GM21381 (cell line): ENCODE data around the gene OR1E2.
"Not testable (repeated sequence)": the region's sequence is repeated elsewhere in the genome, so short reads cannot be mapped to it uniquely, and the experiment has no call there.

ENCODE experiments used
- ATAC-seq: cut with Tn5 transposase; IDR thresholded peaks from one replicate; pipeline ENCODE4 v1.9.1; 2021; ENCODE audit warnings: mild to moderate bottlenecking, moderate library complexity; ENCODE audit not compliant: unreplicated experiment

The OR1E2 gene, protein sequence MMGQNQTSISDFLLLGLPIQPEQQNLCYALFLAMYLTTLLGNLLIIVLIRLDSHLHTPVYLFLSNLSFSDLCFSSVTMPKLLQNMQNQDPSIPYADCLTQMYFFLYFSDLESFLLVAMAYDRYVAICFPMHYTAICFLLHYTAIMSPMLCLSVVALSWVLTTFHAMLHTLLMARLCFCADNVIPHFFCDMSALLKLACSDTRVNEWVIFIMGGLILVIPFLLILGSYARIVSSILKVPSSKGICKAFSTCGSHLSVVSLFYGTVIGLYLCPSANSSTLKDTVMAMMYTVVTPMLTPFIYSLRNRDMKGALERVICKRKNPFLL

DNA sequence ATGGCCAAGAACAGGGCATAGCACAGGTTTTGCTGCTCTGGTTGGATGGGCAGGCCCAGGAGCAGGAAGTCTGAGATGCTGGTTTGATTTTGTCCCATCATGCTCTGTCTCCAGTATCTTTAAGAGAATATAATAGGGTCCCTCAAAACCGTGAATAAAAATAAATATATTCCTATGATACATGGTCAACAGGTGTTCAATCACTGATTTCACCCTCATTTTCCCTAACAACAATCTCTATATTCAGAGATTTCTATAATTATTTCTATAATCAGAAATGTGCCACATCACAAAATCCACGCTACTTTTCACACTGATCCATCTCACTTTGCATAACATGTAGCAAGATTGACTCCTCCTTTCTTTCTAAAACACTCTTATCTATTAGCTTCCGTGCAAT, at the start of gene OR1E2:
Gene OR1E2, minus strand, starts transcription at position 101 of the 400 bp plus-strand sequence. Its CDS starts 0 bp downstream, at position 101.
- ATAC-seq: no peak

DNA sequence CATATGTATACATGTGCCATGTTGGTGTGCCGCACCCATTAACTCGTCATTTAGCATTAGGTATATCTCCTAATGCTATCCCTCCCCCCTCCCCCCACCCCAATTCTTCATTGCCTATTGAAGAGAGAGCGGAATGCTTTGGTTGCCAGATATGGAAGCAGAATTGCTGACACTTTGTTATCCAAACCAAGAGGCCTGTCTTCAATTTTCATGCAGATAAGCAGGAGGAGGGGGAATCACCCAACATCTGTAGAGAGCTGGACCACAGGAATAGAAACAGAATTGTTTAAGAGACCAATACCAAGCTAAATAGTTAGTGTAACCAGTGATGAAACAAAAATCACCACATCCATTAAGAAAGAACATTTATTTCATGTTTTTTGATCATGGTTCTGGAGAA, 49.2 kb upstream of the OR1E2 start:
- ATAC-seq: no peak

DNA sequence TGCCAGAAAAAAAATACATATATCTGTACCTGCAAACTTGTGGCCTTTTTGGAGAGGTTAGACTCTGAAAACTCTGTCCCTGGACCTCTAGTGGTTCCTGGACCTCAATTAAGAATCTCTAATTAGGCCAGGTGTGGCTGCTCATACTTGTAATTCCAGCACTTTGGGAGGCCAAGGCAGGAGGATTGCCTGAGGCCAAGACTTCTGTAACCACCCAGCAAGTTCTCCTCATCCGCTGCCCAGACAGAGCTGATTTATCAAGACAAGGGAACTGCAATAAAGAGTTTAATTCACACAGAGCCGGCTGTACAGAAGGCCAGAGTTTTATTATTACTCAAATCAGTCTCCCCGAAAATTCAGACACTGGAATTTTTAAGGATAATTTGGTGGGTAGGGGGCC, 46.3 kb upstream of the OR1E2 start:
- no peak for ATAC-seq

DNA sequence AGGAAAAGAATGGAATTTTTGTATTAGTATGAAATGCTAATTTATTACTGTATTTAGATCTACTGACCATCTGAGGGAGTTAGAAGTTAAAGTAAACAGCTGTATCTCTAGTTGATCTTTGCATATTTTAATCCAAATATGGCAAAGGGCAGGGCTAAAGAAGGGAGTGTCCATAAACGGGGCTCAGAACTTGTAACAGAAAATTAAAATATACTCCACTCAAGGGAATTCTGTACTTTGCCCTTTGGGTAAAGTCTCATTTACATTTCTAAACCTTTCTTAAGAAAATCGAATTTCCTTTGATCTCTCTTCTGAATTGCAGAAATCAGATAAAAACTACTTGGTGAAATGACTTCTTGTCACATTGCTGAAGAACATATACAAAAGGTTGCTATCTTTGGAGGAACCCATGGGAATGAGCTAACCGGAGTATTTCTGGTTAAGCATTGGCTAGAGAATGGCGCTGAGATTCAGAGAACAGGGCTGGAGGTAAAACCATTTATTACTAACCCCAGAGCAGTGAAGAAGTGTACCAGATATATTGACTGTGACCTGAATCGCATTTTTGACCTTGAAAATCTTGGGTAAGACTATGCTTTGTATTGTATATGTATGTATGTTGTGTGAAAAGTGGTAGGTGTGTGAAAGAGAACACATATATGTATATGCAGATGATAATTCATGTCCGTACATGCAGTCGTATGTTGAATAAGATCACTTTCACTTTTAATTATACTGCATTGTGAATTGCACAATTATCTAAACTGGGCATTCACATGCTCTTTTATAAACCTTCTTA, 42.4 kb upstream of the OR1E2 start, which contains the start of gene ASPA:
Gene ASPA, plus strand, starts transcription at position 186 of the 799 bp plus-strand sequence. Its CDS starts 163 bp downstream, at position 349.
- ATAC-seq: no peak

DNA sequence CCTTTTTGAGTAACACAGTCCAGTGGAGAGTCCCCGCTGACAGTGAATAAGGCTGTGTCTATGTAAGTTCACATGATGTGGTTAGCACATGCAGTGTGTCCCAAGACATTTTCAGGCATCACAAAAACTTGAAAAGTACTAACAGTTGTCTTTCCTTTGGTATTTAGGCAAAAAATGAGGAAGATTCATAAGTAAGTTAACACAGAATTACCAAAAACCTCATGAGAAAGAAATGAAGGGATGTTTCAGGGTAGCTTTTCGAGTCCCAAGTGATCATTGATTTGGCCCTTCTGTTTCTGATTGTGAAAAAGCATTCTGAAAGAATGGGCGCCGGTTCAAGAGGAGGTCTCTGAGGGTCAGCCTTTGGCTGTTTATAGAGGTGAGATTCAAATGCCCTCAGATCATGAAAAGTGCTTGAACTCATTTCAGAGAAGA, 41.6 kb upstream of the OR1E2 start:
- ATAC-seq: no peak

DNA sequence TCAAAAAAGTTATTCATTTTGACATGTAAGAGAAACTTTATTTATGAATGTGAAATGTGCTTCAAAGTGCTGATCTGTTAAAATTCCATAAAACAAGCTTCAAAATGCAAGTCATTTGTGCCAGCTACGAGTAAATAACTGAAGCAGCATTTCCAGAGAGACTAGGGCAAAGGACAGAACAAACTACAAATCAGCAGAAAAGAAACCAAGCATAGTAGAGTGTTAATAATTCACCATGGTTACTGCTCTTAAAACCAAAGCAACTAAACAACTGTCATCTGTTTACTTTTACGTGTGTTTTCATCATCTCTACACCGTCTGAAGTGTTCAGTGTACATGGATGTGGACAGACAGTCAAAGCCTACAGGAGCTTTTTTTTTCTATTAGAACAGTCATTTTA, 40.6 kb upstream of the OR1E2 start:
- no peak for ATAC-seq

DNA sequence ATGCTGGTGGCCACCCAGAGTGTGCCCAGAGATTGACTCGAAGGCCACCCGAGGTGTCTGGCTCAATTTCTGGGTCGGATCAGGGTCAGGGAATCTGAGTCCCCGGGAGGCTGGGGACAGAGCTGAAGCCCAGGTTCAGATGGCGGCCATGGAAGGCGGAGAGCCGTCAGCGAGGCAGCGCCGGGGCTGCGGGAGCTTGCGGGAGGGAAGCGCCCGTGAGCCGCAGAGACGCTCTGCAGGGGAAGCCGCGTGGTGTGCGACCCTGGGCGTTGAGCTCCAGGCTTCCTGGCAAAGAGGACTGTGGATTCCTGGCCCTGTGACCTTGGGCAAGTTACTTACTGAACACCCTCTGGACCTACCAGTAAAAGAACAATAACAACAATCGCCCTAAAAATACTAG, 38.5 kb upstream of the OR1E2 start:
- ATAC-seq: no peak

DNA sequence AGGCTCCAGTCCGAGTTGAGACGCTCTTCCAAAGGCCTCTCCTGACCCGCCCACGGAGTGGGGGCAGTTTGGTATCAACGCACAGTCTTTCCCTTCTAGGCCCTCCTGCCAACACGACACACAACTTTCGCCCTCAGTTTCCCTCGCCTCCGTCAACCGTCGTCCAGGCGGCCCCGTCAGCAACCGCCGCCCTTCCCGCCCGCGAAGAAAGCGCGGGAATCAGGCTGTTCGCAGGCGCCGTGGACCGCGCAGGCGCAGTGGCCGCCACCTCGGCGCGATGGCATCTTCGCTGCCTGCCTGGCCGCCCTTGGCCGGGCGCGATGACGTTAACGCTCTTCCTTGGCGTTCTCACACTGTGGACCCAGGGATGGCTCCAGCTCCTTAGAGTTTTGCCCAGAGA, 38.0 kb upstream of the OR1E2 start, which contains the start of gene SPATA22:
Gene SPATA22, minus strand, starts transcription at position 221 of the 400 bp plus-strand sequence. CDS start 2,494 bp downstream, outside the sequence.
- no peak for ATAC-seq

DNA sequence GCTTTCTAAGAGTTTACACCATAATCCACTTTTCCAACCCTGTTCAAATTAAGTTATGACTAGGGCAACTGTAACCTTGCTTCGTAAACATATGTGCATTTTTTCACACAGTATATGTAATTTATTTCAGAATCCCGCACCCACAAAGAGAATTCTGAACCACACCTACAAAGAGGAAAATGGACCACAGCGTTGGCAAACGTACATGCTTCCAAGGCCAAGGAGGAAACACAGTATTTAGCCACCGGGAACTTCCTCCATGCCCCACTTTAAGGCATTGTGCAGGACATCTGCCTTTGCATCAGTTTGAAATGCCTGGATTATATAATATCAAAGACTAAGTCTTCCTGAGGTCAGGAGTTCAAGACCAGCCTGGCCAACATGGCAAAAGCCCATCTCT, 35.9 kb upstream of the OR1E2 start:
- ATAC-seq: no peak

DNA sequence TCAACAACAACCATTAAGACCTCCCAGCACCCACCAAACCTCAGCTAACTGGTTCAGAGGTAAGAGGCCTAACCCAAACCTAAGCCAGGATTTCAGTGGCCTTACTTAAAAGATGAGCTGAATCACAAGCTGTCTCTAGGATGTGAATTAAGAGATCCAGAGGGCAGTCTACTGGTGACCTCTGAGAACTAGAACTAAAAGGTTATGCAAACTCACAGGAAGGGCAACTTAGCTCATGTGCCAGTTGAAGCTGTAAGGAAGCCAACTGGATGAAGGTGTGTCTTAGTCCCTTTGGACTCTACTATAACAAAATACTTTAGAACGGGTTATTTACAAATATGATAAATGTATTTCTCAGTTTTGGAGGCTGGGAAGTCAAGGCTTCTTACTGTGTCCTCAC, 32.7 kb upstream of the OR1E2 start:
- not testable (repeated sequence) for ATAC-seq

DNA sequence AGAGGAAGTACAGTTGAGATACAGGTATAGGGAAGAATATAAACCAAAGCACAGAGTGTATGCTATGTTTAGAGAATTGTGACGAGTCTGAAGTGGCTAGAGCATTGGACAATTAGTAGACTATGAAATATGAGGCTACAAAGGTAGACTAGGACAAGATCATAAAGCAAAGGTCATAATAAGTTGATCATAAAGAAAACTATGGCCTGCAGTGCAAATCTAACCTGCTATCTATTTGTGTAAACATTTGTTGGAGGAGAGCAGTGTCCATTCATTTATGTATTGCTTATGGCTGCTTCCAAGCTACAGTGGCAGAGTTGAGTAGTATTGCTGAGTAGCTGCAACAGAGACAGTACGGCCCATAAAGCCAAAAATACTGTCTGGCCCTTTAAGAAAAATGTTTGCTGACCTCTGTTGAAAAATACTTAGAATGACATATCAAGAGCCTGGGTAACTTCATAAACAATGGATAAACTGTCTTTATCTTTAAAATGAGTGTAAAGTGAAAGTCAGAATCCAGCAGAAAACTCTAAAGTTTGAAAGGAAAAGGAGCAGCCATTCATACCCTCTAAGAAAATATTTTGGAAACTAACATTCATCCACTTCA, 14.5 kb upstream of the OR1E2 start:
- ATAC-seq: no peak

DNA sequence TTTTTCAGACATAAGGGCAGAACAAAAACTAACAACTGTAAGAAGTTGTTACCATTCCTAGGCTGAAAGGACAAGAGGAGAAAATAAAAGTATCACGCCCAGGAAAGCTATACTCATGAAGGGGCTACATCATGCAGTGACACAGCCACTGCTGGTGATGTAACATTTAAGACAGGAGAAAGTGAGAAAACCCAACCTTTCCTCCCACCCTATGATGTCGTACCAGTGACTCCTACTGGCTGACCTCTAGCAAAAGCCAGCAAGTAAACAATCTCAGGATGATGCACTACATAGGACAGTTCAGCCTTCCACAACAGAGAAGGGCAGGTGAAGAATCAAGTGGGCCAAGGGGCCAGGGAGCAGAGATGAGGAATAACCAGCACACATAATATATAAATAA, 14.0 kb upstream of the OR1E2 start:
- no peak for ATAC-seq

DNA sequence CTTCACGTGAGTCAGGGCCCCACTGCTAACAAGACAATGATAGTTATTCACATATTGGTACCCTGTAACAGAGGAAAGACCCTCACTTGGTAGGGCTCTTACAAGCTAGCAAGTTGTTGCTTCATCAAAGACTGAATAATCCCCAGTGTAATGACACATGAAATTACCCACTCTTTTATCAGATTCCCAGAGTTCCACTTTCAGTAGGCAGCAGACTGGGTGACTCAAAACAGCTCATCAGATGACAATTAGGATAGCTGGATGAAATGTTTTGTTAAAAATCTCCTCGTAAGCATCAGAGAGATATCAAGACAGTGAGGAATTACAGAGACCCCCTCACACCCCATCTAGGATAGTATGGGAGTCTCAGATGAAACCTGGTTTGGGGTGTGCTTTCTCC, 6.8 kb upstream of the OR1E2 start:
- no peak for ATAC-seq

DNA sequence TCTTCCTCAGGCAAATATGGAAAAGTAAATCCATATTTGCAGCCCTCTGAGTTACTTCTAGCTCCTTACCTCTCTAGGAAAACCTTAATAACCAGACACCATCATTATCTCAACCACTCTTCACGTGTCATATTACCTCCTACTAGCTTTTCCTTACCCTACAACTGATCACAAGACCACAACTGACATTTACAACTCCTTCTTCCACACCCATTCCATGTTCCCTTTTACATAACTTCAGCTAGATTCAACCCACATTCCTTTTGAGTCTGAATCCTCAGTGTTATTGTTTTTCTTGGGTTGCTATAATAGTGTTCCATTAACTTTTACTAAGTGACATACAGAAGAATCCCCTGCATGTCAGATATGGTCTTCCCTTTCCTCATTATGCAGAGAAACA, 4.7 kb upstream of the OR1E2 start:
- no peak for ATAC-seq

DNA sequence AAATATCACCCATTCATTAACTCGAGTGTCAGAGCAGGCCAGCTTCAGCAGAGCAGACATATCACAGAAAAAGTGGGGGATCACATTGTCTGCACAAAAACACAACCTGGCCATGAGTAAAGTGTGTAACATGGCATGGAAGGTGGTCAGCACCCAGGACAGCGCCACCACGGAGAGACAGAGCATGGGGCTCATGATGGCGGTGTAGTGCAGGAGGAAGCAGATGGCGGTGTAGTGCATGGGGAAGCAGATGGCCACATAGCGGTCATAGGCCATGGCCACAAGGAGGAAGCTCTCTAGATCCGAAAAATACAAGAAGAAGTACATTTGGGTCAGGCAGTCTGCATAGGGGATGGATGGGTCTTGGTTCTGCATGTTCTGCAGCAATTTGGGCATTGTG, 426 bp downstream of the OR1E2 start:
- not testable (repeated sequence) for ATAC-seq

DNA sequence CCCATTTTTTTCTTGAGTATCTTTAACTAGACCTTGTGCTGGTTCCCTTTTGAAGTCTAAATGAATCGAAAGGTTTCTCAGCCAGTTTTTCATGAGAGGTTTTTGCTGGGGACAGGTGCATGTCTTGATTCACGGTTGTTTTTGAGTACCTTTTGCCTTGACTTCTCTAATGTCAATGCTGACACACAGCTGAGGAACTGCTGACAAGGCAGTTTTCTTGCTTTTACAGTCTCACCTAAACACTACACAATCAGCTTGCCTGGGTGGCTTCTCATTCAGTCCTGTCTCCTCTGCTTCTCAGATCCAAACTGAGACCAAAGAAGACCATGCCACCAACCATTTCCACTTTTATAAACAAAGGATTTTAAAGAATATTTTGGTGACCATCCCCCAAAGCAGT, 15.4 kb downstream of the OR1E2 start:
- no peak for ATAC-seq

DNA sequence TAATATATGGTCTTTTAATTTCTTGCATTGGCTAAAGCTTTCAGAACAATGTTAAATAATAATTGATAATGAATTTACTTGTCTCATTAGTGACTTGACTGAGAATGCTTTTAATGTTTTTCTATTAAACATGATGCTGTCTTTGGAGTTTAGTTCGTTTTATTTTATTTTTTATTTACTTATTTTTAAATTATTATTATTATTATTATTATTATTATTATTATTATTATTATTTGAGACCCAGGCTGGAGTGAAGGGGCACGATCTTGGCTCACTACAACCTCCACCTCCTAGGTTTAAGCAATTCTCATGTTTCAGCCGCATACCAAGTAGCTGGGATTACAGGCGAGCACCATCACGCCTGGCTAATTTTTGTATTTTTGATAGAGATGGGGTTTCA, 18.0 kb downstream of the OR1E2 start:
- no peak for ATAC-seq

DNA sequence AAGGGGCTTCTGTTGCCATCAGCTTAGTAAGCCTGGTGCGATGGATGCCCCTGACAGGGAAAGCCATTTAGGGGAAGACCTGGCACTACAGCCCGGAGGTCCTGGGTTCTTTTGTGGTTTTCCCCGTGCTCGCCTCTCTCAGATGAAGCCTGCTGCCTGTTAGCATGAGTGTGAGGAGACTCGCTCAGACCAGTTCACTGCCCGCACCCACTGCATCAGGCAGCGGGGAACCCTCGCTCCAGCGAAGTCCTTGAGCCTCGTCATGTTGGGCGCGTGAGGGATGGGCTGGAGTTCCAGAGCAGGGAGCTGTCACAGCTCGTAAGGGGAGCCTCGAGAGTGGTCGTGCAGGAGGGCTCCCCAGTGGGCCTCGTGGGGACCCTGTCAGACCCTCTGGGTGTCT, 21.4 kb downstream of the OR1E2 start:
- ATAC-seq: not testable (repeated sequence)

DNA sequence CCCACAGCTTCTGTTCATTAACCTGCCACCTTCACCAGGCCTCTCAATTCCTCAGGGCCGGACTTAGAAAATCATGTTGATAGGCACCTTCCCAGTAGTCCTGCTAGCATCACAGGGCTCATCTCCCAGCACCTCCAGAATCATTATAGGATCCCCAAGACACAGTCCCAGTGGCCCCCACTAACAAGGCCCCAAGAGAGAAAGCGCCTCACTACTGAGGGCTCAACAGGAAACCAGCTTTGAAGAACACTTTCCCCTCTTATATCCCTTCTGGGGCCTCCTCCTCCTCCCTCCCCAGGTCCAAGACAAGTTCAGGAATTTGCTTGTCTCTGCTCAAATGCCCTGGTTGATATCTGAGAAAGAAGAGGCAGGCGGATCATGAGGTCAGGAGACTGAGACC, 22.6 kb downstream of the OR1E2 start, which contains the start of gene OR3A3:
Gene OR3A3, plus strand, starts transcription at position 301 of the 400 bp plus-strand sequence.
- ATAC-seq: no peak

DNA sequence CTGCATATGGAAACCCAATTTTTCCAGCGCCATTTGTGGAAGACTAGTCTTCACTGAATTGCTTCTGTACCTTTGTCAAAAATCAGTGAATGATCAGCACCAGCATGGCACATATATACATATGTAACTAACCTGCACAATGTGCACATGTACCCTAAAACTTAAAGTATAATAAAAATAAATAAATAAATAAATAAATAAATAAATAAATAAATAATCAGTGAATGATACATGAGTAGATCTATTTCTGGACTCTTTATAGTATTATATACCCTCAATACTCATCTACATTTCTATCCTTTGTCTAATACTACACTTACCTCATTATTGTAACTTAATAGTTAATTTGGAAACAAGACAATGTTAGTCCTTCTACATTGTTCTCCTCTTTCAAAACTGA, 29.8 kb downstream of the OR1E2 start:
- ATAC-seq: not testable (repeated sequence)

DNA sequence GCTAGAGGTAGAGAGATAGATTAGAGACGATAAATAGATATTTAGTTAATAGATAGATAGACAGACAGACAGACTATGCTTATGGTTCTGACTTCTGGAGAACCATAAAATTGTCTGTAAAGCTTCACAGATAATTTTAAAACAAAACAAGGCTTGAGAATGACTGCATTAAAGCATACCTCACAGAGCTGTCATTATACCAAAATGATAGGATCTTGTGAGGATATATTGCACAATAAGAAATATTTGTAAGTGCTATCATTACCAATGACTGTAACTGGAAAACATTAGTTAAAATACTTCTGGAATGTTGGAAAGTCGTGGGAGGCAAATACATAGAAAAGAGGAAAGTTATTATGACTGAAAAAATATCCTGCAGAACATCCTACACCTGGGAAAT, 31.9 kb downstream of the OR1E2 start:
- no peak for ATAC-seq
